Caco-2 (cell line): Measurements from ENCODE around the gene GALP. TPM values are rescaled to one million over a fixed set of nuclear protein-coding genes. Genes with fewer than 3 reads are reported as not detected.

Source experiments
- BruUV-seq: library from RNA; stranded (reverse); fragments of 400-500 nt; replicated peaks from 2 replicates; lab custom pipeline; 2021; lab: Mats Ljungman, UMichigan
- CTCF ChIA-PET: fragments of 300-600 bp; sonication (Branson Sonifier 250); formaldehyde crosslinking; loops from one replicate; lab custom pipeline; 2022; ENCODE audit warnings: antibody characterized with exemption; lab: Charles Lee
- POLR2A ChIA-PET: fragments of 300-600 bp; sonication (Branson Sonifier 250); formaldehyde crosslinking; loops from one replicate; lab custom pipeline; 2022; ENCODE audit warnings: antibody characterized with exemption; lab: Charles Lee
- DNase-seq, 2 experiments: peaks; one replicate each; pipeline versions ENCODE4 v3.0.0 to v3.0.0-alpha.2; 2020 to 2022
- H3K27me3 ChIP-seq: replicated peaks from 2 replicates; pipeline ENCODE4 v1.6.0; 2011; ENCODE audit warnings: low read length; ENCODE audit not compliant: control insufficient read depth, insufficient read depth
- H3K36me3 ChIP-seq: 2 replicates; pipeline ENCODE4 v1.5.1; 2011; ENCODE audit warnings: low read length; ENCODE audit not compliant: control insufficient read depth, insufficient read depth
- H3K4me1 ChIP-seq: fragments of 250-450 bp; sonication (Bioruptor Pico); 2 replicates; pipeline ENCODE4 v1.5.1; 2020; ENCODE audit warnings: mild to moderate bottlenecking
- H3K4me3 ChIP-seq: 2 replicates; pipeline ENCODE4 v1.5.1; 2011; ENCODE audit warnings: low read depth, mild to moderate bottlenecking, control low read depth, low read length
- H3K9me3 ChIP-seq: fragments of 250-450 bp; sonication (Bioruptor Pico); 2 replicates; pipeline ENCODE4 v1.5.1; 2020; ENCODE audit warnings: mild to moderate bottlenecking, moderate library complexity
- H3K27ac Mint-ChIP-seq: one replicate; pipeline ENCODE4 v1.8.0; 2022; ENCODE audit warnings: mixed read lengths; ENCODE audit not compliant: unreplicated experiment
- H3K27me3 Mint-ChIP-seq: one replicate; pipeline ENCODE4 v1.8.0; 2022; ENCODE audit warnings: mixed read lengths; ENCODE audit not compliant: insufficient read depth, unreplicated experiment
- H3K36me3 Mint-ChIP-seq: one replicate; pipeline ENCODE4 v1.8.0; 2022; ENCODE audit warnings: mild to moderate bottlenecking, mixed read lengths; ENCODE audit not compliant: insufficient read depth, unreplicated experiment
- H3K4me1 Mint-ChIP-seq: one replicate; pipeline ENCODE4 v1.8.0; 2022; ENCODE audit warnings: low read depth, mixed read lengths; ENCODE audit not compliant: unreplicated experiment
- H3K4me3 Mint-ChIP-seq: one replicate; pipeline ENCODE4 v1.8.0; 2022; ENCODE audit warnings: mild to moderate bottlenecking, moderate library complexity, mixed read lengths; ENCODE audit not compliant: unreplicated experiment
- H3K9me3 Mint-ChIP-seq: one replicate; pipeline ENCODE4 v1.8.0; 2022; ENCODE audit warnings: mixed read lengths; ENCODE audit not compliant: unreplicated experiment
- CTCF ChIP-seq, 2 experiments: fragments of 200-600 bp in 1 of 2; IDR thresholded peaks; 1 replicate in 1 of 2; 2 replicates in 1 of 2; pipeline versions ENCODE4 v1.5.1 to v1.8.0; 2011 to 2022; ENCODE audit warnings: antibody characterized with exemption in 1 of 2, control low read depth in 1 of 2, inconsistent platforms in 1 of 2, low read depth in 1 of 2, low read length in 1 of 2, mild to moderate bottlenecking in 1 of 2, moderate library complexity in 1 of 2; ENCODE audit not compliant: insufficient read depth in 1 of 2, severe bottlenecking in 1 of 2, unreplicated experiment in 1 of 2
- intact Hi-C: fragments of 100-400 bp; cut with micrococcal nuclease; formaldehyde crosslinking; loops from one replicate; pipeline ENCODE4 v1.10.0; 2022; ENCODE audit not compliant: unreplicated experiment
- total RNA-seq: library from RNA; stranded (reverse); gene quantifications from 2 replicates; pipeline ENCODE4 v1.2.3, GENCODE V29; 2022

The GALP gene
- total RNA-seq, 1 experiment from 2014 or later: not detected

DNA sequence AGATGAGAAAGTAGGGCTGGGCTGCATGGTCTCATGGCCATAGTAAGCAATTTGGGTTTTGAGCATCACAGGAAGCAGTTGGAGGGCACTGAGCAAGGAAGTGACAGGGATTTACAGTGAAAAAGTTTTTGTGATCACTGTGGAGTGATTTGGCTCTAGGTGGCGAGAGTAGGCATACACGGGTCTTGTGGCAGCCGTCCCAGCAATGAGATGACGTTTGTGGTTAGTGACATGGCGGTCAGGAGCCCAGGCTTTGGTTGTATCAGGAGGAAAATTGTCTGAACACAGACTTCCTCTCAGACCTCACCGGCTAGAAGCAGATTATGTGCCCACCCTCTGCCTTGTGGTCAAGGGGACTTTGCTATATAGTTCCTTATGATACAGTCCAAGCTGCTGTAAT is 31.4 kb upstream of the GALP start:
- Mint-ChIP-seq H3K27ac (peak overlapping the region; percentile 94), H3K4me3 (no peak overlapping the region), H3K9me3 (no peaks in the 10 kb centered on the region), H3K4me1 (peaks cover 30% of the 10 kb centered on the region), H3K36me3 (peaks cover 62% of the 10 kb centered on the region), H3K27me3 (no peaks in the 10 kb centered on the region)
- Histone ChIP-seq H3K9me3 (no peaks in the 10 kb centered on the region), H3K27me3 (no peaks in the 10 kb centered on the region), H3K36me3 (peaks cover 6% of the 10 kb centered on the region), H3K4me1 (peaks cover 21% of the 10 kb centered on the region), H3K4me3 (no peak overlapping the region)
- no peak for TF ChIP-seq CTCF (IDR thresholded peaks at IDR 0.05; ENCODE audit: insufficient read depth in 1 of 2, low read depth in 1 of 2, low read length in 1 of 2, severe bottlenecking in 1 of 2, unreplicated experiment in 1 of 2)
- ChIA-PET POLR2A (no interaction called here), CTCF (no interaction called here)
- intact Hi-C loops: loop anchor here (5.0 to 10.0 kb wide), 2 partner anchors 490 to 1682 kb away; partner anchors contain the start of genes LENG9 and U2AF2
- no peak for DNase-seq
- no TSS peak for BruUV-seq

DNA sequence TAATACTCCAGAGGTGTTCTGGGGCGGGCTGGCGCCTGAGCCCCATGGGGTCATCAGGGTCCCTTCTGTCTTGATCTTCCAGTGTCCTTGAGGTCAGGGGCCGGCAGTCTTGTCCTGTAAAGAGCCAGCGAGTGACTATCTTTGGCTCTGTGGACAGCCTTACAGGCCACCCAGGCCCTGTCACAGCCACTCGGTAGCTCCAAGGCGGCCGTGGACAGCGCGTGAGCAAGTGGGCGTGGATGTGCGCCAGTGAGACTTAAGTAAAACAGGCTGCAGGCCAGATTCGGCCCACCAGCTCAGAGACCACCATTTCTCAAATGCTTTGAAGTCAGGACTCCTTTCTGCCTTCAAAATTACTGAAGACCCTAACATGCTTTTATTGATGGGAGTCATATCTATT is 31.0 kb upstream of the GALP start:
- H3K36me3 Mint-ChIP-seq: peaks cover 63% of the 10 kb centered on the region
- POLR2A ChIA-PET: no interaction called here
- H3K9me3 Mint-ChIP-seq: no peaks in the 10 kb centered on the region
- Histone ChIP-seq H3K27me3 (no peaks in the 10 kb centered on the region), H3K4me1 (peaks cover 20% of the 10 kb centered on the region), H3K4me3 (no peak overlapping the region), H3K9me3 (no peaks in the 10 kb centered on the region), H3K36me3 (peaks cover 6% of the 10 kb centered on the region)
- intact Hi-C loops: loop anchor here (5.0 to 10.0 kb wide), 2 partner anchors 490 to 1683 kb away; partner anchors contain the start of genes LENG9 and U2AF2
- peak overlapping the region; percentile 94 for H3K27ac Mint-ChIP-seq
- CTCF ChIA-PET: no interaction called here
- peaks cover 26% of the 10 kb centered on the region for H3K4me1 Mint-ChIP-seq
- H3K4me3 Mint-ChIP-seq: no peak overlapping the region
- BruUV-seq: no TSS peak
- no peak for TF ChIP-seq CTCF (IDR thresholded peaks at IDR 0.05; ENCODE audit: insufficient read depth in 1 of 2, low read depth in 1 of 2, low read length in 1 of 2, severe bottlenecking in 1 of 2, unreplicated experiment in 1 of 2)
- H3K27me3 Mint-ChIP-seq: no peaks in the 10 kb centered on the region
- DNase-seq: no peak

DNA sequence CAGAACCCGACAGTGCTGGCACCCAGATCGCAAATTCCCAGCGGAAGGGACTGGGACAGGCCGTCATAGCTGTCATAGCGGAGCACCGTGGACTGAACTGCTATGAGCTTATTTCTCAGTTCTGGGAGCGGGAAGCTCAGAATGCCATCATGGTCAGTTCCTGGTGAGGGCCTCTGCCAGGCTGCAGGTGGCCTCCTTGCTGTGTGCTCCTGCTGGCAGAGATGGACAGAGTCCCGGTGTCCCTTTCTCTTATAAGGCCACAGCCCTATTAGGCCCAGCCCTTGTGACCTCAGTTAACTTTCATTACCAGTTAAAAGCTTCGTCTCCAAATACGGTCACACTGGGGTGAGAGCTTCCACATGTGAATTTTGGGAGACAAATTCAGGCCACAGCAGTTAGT is 30.1 kb upstream of the GALP start:
- Mint-ChIP-seq H3K27ac (no peak overlapping the region), H3K9me3 (no peaks in the 10 kb centered on the region), H3K4me1 (peaks cover 21% of the 10 kb centered on the region), H3K27me3 (no peaks in the 10 kb centered on the region), H3K36me3 (peaks cover 61% of the 10 kb centered on the region), H3K4me3 (no peak overlapping the region)
- BruUV-seq: no TSS peak
- Histone ChIP-seq H3K9me3 (no peaks in the 10 kb centered on the region), H3K4me1 (peaks cover 17% of the 10 kb centered on the region), H3K36me3 (peaks cover 6% of the 10 kb centered on the region), H3K4me3 (no peak overlapping the region), H3K27me3 (no peaks in the 10 kb centered on the region)
- POLR2A ChIA-PET: no interaction called here
- TF ChIP-seq CTCF (IDR thresholded peaks at IDR 0.05; ENCODE audit: insufficient read depth in 1 of 2, low read depth in 1 of 2, low read length in 1 of 2, severe bottlenecking in 1 of 2, unreplicated experiment in 1 of 2): no peak
- no peak for DNase-seq
- intact Hi-C loops: loop anchor here (10.0 kb wide), 1 partner anchor 491 kb away; the partner anchor contains the start of gene U2AF2
- CTCF ChIA-PET: interaction anchor here (0.8 kb wide), 1 partner anchor 79 kb away, joined by 3 read pairs; no protein-coding TSS in a partner anchor
